Measurements from ENCODE around the gene ALPL. TPM values are rescaled to one million over a fixed set of nuclear protein-coding genes. Genes with fewer than 3 reads are reported as not detected.

The ALPL gene
- total and polyA plus RNA-seq, 9 of the 15 experiments (the other 6 are each of a cell fraction or from before 2014, with no cell fraction given), result 0.04 to 0.38 (median 0.18) TPM; not detected in 4

DNA sequence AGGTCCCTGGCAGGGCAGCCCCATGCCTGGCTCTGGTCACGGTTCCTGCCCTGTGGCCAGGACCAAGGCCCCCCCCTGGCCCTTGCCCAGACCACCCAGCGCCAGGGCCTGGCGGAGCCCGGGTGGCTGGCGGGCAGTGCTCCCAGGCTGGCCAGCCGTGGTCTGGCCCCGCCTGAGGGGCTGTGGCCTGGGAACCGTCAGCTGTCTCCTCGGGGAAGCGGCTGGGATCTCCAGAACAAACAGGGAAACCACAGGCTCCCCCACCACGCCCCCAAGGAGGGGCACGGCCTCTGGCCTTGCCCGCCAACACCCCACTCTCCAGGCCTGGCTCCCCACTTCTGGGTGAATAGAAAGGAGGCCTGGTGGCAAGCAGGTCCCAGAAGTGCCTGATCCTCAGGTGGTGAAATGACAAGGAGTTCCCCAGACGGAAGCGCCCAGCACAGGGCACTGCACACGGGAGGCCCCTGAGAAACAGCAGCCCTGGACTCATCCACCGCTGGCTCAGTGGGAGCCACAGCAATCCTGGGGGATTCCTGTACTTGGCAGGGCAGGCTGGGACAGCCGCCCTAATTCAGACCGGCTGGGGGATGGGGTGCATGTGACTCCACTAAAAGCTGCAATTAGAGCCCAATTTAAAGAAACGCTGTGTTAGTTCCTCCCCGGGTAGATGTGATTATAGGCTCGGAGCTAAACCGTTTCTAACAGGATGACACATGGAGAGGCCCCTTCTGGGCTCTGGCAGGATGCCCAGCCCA, 81.1 kb downstream of the ALPL start:
- 27% methylated on average over 20 of the region's 23 CpGs for whole genome bisulfite sequencing (ENCODE audit: insufficient coverage, low coverage, missing lambda C conversion rate)
- no peak for DNase-seq (ENCODE audit: extremely low read depth in 1 of 4, low spot score in 3 of 4)
- Histone ChIP-seq H3K9me1 (ENCODE audit: control insufficient read depth, insufficient read depth, low read length) (no peaks in the 10 kb centered on the region), H3K4me1 (replicated peaks in 1 of 2; ENCODE audit: control insufficient read depth in 2 of 2, insufficient read depth in 2 of 2, low read length in 2 of 2) (peaks cover 12 to 54% of the 10 kb centered on the region in 2 experiments; a peak in 3 of 5 replicates), H3K27me3 (ENCODE audit: control insufficient read depth in 2 of 2, insufficient read depth in 2 of 2, low read length in 2 of 2) (peaks cover 0 to 26% of the 10 kb centered on the region in 2 experiments; a peak in 3 of 5 replicates), H3K9me3 (replicated peaks; ENCODE audit: control insufficient read depth, insufficient read depth, low read depth, low read length) (no peaks in the 10 kb centered on the region), H3K4me3 (no peak overlapping the region), H3K27ac (ENCODE audit: extremely low read depth, low read depth, low read length) (no peak overlapping the region), H3K36me3 (ENCODE audit: control insufficient read depth, insufficient read depth, low read length) (no peaks in the 10 kb centered on the region), H3K79me2 (ENCODE audit: control insufficient read depth, insufficient read depth, low read length) (no peaks in the 10 kb centered on the region), H2AFZ (ENCODE audit: low read depth, low read length) (0 out of 2 replicates have a peak overlapping the region, but pooled peaks have one; percentile 5), H4K20me1 (replicated peaks; ENCODE audit: control insufficient read depth, insufficient read depth, low read length) (peaks cover 2% of the 10 kb centered on the region), H3K9ac (ENCODE audit: insufficient read depth in 1 of 2, low read depth in 2 of 2, low read length in 2 of 2) (peak overlapping the region in 1 of 2 experiments; percentile 66; a peak in 2 of 4 replicates), H3K4me2 (ENCODE audit: insufficient read depth, low read length) (no peak overlapping the region)
- intact Hi-C loops (cut with micrococcal nuclease) (loop anchor here (10.0 kb wide), 1 partner anchor 76 kb away; no protein-coding TSS in a partner anchor), in situ Hi-C loops (cut with MboI) (no loop called here)
- 0 out of 2 replicates have a peak, but pooled peaks have one; percentile 5 for TF ChIP-seq ZBTB7A (IDR thresholded peaks at IDR 0.05; ENCODE audit: borderline replicate concordance, control insufficient read depth, low read depth, low read length)
- TF ChIP-seq NFYB (IDR thresholded peaks at IDR 0.05; ENCODE audit: extremely low read depth, insufficient read length), result no peak
- TF ChIP-seq RB1 (IDR thresholded peaks at IDR 0.05; ENCODE audit: low read depth), result 0 out of 2 replicates have a peak, but pooled peaks have one; percentile 5
- no TSS peak for BruUV-seq (replicated peaks)
- ATAC-seq, result no peak
- POLR2A ChIA-PET, result interaction anchor here (0.5 to 0.7 kb wide), 2 partner anchors 74 to 334 kb away, joined by 3 to 4 read pairs; no protein-coding TSS in a partner anchor
- no peak for FAIRE-seq
- CTCF ChIA-PET (ENCODE audit: low intra/inter-chr PET ratio), result no interaction called here

DNA sequence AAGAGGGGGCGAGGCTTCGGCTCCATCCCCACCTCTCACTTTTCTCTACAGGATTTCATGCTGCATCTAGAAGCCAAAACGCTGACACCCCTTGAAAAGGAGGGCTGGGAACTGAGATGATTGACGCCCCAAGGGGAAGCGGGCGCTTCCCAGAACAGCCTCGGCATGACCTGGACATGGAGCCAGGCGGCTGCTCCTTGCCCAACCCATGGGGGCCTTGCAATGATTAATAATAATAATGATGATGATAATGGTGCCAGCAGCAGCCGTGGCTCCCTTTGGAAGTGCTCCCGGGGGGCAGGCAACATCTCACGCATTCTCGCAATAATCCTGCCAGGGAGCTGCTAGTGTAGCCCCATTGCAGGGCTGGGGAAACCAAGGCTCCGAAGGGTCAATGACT, 81.7 kb downstream of the ALPL start:
- WGBS (ENCODE audit: insufficient coverage, low coverage, missing lambda C conversion rate), result 30% methylated on average over 13 of the region's 13 CpGs
- POLR2A ChIA-PET, result interaction anchor here (0.5 to 0.7 kb wide), 3 partner anchors 25 to 334 kb away, joined by 3 to 4 read pairs (median 3); no protein-coding TSS in a partner anchor
- no TSS peak for BruUV-seq (replicated peaks)

More for the DNA sequence above, 81.7 kb downstream of the ALPL start:
- no peak for ATAC-seq
- H3K4me2 ChIP-seq (ENCODE audit: insufficient read depth, low read length), result no peak overlapping the region
- no peak overlapping the region for H2AFZ ChIP-seq (ENCODE audit: low read depth, low read length)
- H4K20me1 ChIP-seq (replicated peaks; ENCODE audit: control insufficient read depth, insufficient read depth, low read length), result peaks cover 8% of the 10 kb centered on the region
- in situ Hi-C loops (cut with MboI) (no loop called here), intact Hi-C loops (cut with micrococcal nuclease) (loop anchor here (10.0 kb wide), 1 partner anchor 76 kb away; no protein-coding TSS in a partner anchor)
- peaks cover 12 to 57% of the 10 kb centered on the region in 2 experiments; a peak in 3 of 5 replicates for H3K4me1 ChIP-seq (replicated peaks in 1 of 2; ENCODE audit: control insufficient read depth in 2 of 2, insufficient read depth in 2 of 2, low read length in 2 of 2)
- TF ChIP-seq, protein P1, sequence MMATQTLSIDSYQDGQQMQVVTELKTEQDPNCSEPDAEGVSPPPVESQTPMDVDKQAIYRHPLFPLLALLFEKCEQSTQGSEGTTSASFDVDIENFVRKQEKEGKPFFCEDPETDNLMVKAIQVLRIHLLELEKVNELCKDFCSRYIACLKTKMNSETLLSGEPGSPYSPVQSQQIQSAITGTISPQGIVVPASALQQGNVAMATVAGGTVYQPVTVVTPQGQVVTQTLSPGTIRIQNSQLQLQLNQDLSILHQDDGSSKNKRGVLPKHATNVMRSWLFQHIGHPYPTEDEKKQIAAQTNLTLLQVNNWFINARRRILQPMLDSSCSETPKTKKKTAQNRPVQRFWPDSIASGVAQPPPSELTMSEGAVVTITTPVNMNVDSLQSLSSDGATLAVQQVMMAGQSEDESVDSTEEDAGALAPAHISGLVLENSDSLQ (IDR thresholded peaks at IDR 0.05), result peak; percentile 86
- TF ChIP-seq NCOA6 (IDR thresholded peaks at IDR 0.05) (no peak), PBX2 (CRISPR knock-in tag; IDR thresholded peaks at IDR 0.05; ENCODE audit: low read depth) (peak; percentile 33; the same call in 1 of the 2 replicates), PBX2 (tag; conservative IDR thresholded peaks at IDR 0.05; ENCODE audit: low read depth) (peak; percentile 42; the same call in 1 of the 2 replicates), MEIS2 (IDR thresholded peaks at IDR 0.05; ENCODE audit: partially characterized antibody) (peak; percentile 27)
- peaks cover 0 to 24% of the 10 kb centered on the region in 2 experiments; a peak in 3 of 5 replicates for H3K27me3 ChIP-seq (ENCODE audit: control insufficient read depth in 2 of 2, insufficient read depth in 2 of 2, low read length in 2 of 2)
- DNase-seq (ENCODE audit: extremely low read depth in 1 of 4, low spot score in 3 of 4), result no peak
- H3K79me2 ChIP-seq (ENCODE audit: control insufficient read depth, insufficient read depth, low read length), result no peaks in the 10 kb centered on the region
- H3K36me3 ChIP-seq (ENCODE audit: control insufficient read depth, insufficient read depth, low read length), result no peaks in the 10 kb centered on the region
- CTCF ChIA-PET (ENCODE audit: low intra/inter-chr PET ratio), result no interaction called here
- no peak for FAIRE-seq
- H3K4me3 ChIP-seq, result no peak overlapping the region
- H3K9me1 ChIP-seq (ENCODE audit: control insufficient read depth, insufficient read depth, low read length), result no peaks in the 10 kb centered on the region
- no peak overlapping the region for H3K27ac ChIP-seq (ENCODE audit: extremely low read depth, low read depth, low read length)
- H3K9me3 ChIP-seq (replicated peaks; ENCODE audit: control insufficient read depth, insufficient read depth, low read depth, low read length), result no peaks in the 10 kb centered on the region
- H3K9ac ChIP-seq (ENCODE audit: insufficient read depth in 1 of 2, low read depth in 2 of 2, low read length in 2 of 2), result peak overlapping the region in 1 of 2 experiments; percentile 66; a peak in 2 of 4 replicates
